ENCODE results near the gene SOHLH1. TPM values are rescaled to one million over a fixed set of nuclear protein-coding genes. Genes with fewer than 3 reads are reported as not detected.

The SOHLH1 gene
- total RNA-seq, 3 donors from 2014 or later (not counting 1 experiment from before 2014, with no cell fraction given), result not detected

GRCh38 chr9:135736272-135736978, 37.1 kb upstream of the SOHLH1 start:
- no peak overlapping the region for H3K27ac ChIP-seq (ENCODE audit: low read length)
- Mint-ChIP-seq H3K27me3 (ENCODE audit: low read depth in 2 of 2) (peaks cover 0 to 9% of the 10 kb centered on the region in 2 donors), H3K36me3 (no peaks in the 10 kb centered on the region), H3K27ac (no peak overlapping the region), H3K4me1 (no peaks in the 10 kb centered on the region), H3K9me3 (peaks cover 0 to 3% of the 10 kb centered on the region in 2 donors), H3K4me3 (no peak overlapping the region)
- no peaks in the 10 kb centered on the region for H3K9me3 ChIP-seq (ENCODE audit: control insufficient read depth, insufficient read depth, low read length)
- no peak for ATAC-seq
- WGBS (ENCODE audit: insufficient coverage), result 6% methylated on average over 75 of the region's 78 CpGs
- no peak for DNase-seq
- H3K36me3 ChIP-seq (ENCODE audit: control insufficient read depth, insufficient read depth, low read length), result no peaks in the 10 kb centered on the region
- H3K4me1 ChIP-seq (ENCODE audit: control insufficient read depth, insufficient read depth, low read length), result no peaks in the 10 kb centered on the region
- intact Hi-C loops (cut with micrococcal nuclease), result no loop called here
- TF ChIP-seq CTCF (IDR thresholded peaks at IDR 0.05), result no peak
- H3K27me3 ChIP-seq (ENCODE audit: control insufficient read depth, insufficient read depth, low read length), result no peaks in the 10 kb centered on the region
- H3K4me3 ChIP-seq (ENCODE audit: low read length), result no peak overlapping the region

GRCh38 chr9:135734616-135735144, 35.4 kb upstream of the SOHLH1 start:
- ATAC-seq (no peak), DNase-seq (no peak)
- Mint-ChIP-seq H3K4me1 (peaks cover 0 to 4% of the 10 kb centered on the region in 2 donors), H3K27me3 (ENCODE audit: low read depth in 2 of 2) (peaks cover 0 to 9% of the 10 kb centered on the region in 2 donors), H3K27ac (no peak overlapping the region), H3K4me3 (no peak overlapping the region), H3K9me3 (peaks cover 0 to 6% of the 10 kb centered on the region in 2 donors), H3K36me3 (no peaks in the 10 kb centered on the region)
- Histone ChIP-seq H3K27ac (ENCODE audit: low read length) (no peak overlapping the region), H3K4me1 (ENCODE audit: control insufficient read depth, insufficient read depth, low read length) (no peaks in the 10 kb centered on the region), H3K36me3 (ENCODE audit: control insufficient read depth, insufficient read depth, low read length) (no peaks in the 10 kb centered on the region), H3K27me3 (ENCODE audit: control insufficient read depth, insufficient read depth, low read length) (no peaks in the 10 kb centered on the region), H3K4me3 (ENCODE audit: low read length) (no peak overlapping the region), H3K9me3 (ENCODE audit: control insufficient read depth, insufficient read depth, low read length) (no peaks in the 10 kb centered on the region)
- WGBS (ENCODE audit: insufficient coverage), result 84% methylated on average over 27 of the region's 27 CpGs
- intact Hi-C loops (cut with micrococcal nuclease), result no loop called here
- TF ChIP-seq CTCF (IDR thresholded peaks at IDR 0.05), result no peak

GRCh38 chr9:135732569-135733257, 33.4 kb upstream of the SOHLH1 start:
- Mint-ChIP-seq H3K4me3 (no peak overlapping the region), H3K9me3 (peaks cover 0 to 6% of the 10 kb centered on the region in 2 donors), H3K27ac (no peak overlapping the region), H3K27me3 (ENCODE audit: low read depth in 2 of 2) (peaks cover 6 to 14% of the 10 kb centered on the region in 2 donors), H3K36me3 (no peaks in the 10 kb centered on the region), H3K4me1 (peaks cover 0 to 4% of the 10 kb centered on the region in 2 donors)
- TF ChIP-seq CTCF (IDR thresholded peaks at IDR 0.05), result no peak
- Histone ChIP-seq H3K4me1 (ENCODE audit: control insufficient read depth, insufficient read depth, low read length) (no peaks in the 10 kb centered on the region), H3K27ac (ENCODE audit: low read length) (no peak overlapping the region), H3K9me3 (ENCODE audit: control insufficient read depth, insufficient read depth, low read length) (no peaks in the 10 kb centered on the region), H3K36me3 (ENCODE audit: control insufficient read depth, insufficient read depth, low read length) (no peaks in the 10 kb centered on the region), H3K4me3 (ENCODE audit: low read length) (no peak overlapping the region), H3K27me3 (ENCODE audit: control insufficient read depth, insufficient read depth, low read length) (no peaks in the 10 kb centered on the region)
- intact Hi-C loops (cut with micrococcal nuclease), result no loop called here
- ATAC-seq (no peak), DNase-seq (no peak)
- WGBS (ENCODE audit: insufficient coverage), result 52% methylated on average over 6 of the region's 6 CpGs
